NT2/D1 (cell line): Measurements from ENCODE around the gene SYT15.
"Not testable (repeated sequence)": the region's sequence is repeated elsewhere in the genome, so short reads cannot be mapped to it uniquely, and the experiment has no call there.

ENCODE experiments used
- SUZ12 ChIP-seq: IDR thresholded peaks from 2 replicates; pipeline ENCODE4 v1.6.1; 2011; ENCODE audit not compliant: insufficient read length, insufficient read depth; ENCODE audit errors: extremely low read depth
- YY1 ChIP-seq: IDR thresholded peaks from 2 replicates; pipeline ENCODE4 v1.6.1; 2011; ENCODE audit not compliant: insufficient read length, insufficient read depth
- ZNF274 ChIP-seq: IDR thresholded peaks from 2 replicates; pipeline ENCODE4 v1.6.1; 2011; ENCODE audit warnings: mild to moderate bottlenecking, low read depth, low read length

GRCh38 chr10:46584196-46584595 is 5.3 kb downstream of the SYT15 start:
- not testable (repeated sequence) for TF ChIP-seq YY1, SUZ12, ZNF274
